ENCODE data around the gene B4GALT4. TPM values are rescaled to one million over a fixed set of nuclear protein-coding genes. Genes with fewer than 3 reads are reported as not detected.

B4GALT4 gene
- total RNA-seq, 1 experiment from 2014 or later = 21.8 TPM

DNA sequence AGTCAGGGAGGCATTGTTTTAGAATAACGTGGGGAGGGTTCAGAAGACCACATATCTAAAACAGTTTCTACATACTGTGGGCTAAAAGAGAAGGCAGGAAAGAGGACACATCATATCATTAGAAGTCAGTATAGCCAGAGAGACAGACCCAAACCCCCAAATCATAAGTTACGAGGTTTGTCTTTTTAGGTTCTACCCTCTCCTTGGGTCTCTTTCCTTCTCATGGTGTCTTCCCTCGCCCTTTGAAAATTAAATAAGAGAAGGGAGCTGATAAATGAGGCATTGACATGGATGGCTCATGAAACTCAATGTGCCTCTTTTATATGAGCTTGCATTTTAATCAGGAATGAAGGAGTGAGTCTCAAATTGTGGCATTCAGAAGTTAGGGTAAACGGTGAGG lies 63.9 kb downstream of the B4GALT4 start:
- DNase-seq = no peak
- Histone ChIP-seq H3K4me2 (peak overlapping the region; percentile 68), H4K20me1 (ENCODE audit: insufficient read depth) (no peaks in the 10 kb centered on the region), H2AFZ (peak overlapping the region; percentile 79), H3K79me2 (ENCODE audit: low read depth) (no peaks in the 10 kb centered on the region), H3K27ac (peak overlapping the region; percentile 95), H3K9me2 (ENCODE audit: insufficient read depth) (no peaks in the 10 kb centered on the region), H3K4me1 (replicated peaks; ENCODE audit: insufficient read depth) (peaks cover 35% of the 10 kb centered on the region), H3K36me3 (ENCODE audit: low read depth) (no peaks in the 10 kb centered on the region), H3F3A (ENCODE audit: insufficient read depth, low read depth) (peaks cover 32% of the 10 kb centered on the region), H3K27me3 (ENCODE audit: insufficient read depth, low read depth) (no peaks in the 10 kb centered on the region), H3K4me3 (peak overlapping the region; percentile 38; the same call in 1 of the 2 replicates), H3K9me3 (ENCODE audit: insufficient read depth, low read depth) (no peaks in the 10 kb centered on the region)
- ChIA-PET CTCF (no interaction called here), POLR2A (ENCODE audit: unreplicated experiment) (no interaction called here)
- TSS peak; percentile 95 for BruUV-seq (replicated peaks)
- intact Hi-C loops (cut with micrococcal nuclease; ENCODE audit: unreplicated experiment) = loop anchor here (1.0 to 2.0 kb wide), 2 partner anchors 16 to 64 kb away; partner anchors contain the start of gene B4GALT4
- TF ChIP-seq EZH2 (IDR thresholded peaks at IDR 0.05; ENCODE audit: low read depth) = no peak
- TF ChIP-seq, protein P1, sequence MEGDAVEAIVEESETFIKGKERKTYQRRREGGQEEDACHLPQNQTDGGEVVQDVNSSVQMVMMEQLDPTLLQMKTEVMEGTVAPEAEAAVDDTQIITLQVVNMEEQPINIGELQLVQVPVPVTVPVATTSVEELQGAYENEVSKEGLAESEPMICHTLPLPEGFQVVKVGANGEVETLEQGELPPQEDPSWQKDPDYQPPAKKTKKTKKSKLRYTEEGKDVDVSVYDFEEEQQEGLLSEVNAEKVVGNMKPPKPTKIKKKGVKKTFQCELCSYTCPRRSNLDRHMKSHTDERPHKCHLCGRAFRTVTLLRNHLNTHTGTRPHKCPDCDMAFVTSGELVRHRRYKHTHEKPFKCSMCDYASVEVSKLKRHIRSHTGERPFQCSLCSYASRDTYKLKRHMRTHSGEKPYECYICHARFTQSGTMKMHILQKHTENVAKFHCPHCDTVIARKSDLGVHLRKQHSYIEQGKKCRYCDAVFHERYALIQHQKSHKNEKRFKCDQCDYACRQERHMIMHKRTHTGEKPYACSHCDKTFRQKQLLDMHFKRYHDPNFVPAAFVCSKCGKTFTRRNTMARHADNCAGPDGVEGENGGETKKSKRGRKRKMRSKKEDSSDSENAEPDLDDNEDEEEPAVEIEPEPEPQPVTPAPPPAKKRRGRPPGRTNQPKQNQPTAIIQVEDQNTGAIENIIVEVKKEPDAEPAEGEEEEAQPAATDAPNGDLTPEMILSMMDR (conservative IDR thresholded peaks at IDR 0.05) = no peak

DNA sequence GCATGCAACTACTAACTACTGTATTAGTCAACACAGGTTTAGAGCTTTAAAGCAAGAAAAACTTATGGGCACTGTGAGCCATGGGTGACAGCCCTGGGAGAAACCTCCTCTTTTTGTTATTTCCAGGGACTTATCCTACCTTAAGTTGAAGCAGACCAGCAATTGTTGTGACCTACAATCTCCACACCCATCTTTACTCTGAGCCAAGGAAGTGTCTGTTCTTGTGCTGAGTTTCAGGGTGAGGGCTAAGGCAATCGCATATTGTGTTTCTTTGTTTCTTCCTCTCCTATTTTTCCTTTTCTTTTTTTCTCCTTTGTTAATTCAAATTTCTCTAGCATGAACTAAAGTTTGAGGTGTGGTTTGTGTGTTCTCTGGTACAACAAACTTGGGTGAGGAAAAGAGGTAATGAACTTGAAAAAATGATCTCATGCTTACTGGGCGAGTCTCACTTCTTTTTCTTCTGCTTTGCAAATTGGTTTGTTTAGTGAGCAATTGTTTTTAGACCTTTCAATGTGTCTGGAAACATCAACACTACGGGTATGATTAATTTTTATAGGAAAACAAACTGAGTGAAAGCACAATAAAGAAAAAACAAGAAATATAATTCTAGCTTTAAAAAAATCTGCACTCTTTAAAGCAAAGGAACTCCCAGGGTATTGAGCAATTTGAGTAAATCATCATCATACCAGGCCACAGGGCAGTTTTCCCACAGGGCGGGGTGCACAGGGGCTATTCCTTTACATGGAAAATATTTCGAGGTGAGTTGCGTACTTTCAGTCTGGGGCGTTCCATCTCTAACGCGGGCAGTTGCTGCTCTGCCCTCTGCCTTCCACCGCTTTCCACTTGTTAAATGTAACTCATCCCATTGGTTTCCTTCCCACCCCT lies 64.6 kb downstream of the B4GALT4 start:
- peak overlapping the region; percentile 79 for H2AFZ ChIP-seq
- BruUV-seq (replicated peaks) = no TSS peak

DNA sequence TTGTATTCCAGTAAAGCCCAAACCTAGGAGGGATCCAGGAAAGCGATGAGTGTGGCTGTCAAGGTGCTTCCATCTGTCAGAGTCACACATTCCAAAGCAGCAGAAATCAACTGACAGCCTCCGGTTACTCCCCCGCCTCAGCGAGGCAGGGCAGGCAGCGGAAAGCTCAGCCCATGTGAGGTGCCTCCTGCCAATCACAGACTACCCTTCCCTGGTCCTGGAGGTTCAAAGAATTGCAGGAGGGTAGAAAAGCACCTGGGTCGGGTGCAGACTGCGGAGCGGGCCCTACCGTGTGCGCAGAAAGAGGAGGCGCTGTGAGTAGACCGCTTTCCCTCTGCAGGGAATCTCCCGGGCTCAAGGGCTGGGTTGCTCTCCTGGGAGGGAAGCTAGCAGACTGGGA lies 67.4 kb downstream of the B4GALT4 start, which contains the start of gene UPK1B:
Gene UPK1B, plus strand, starts transcription at position 274 of the 400 bp plus-strand sequence. CDS start 13,144 bp downstream, outside the sequence.
- H3K4me1 ChIP-seq (replicated peaks; ENCODE audit: insufficient read depth) = peaks cover 23% of the 10 kb centered on the region
- TF ChIP-seq EZH2 (IDR thresholded peaks at IDR 0.05; ENCODE audit: low read depth) = no peak
- TF ChIP-seq, protein P1 (conservative IDR thresholded peaks at IDR 0.05) = no peak
- POLR2A ChIA-PET (ENCODE audit: unreplicated experiment) = no interaction called here
- no peak within 1 kb of the TSS for H3K4me3 ChIP-seq
- no peaks in the 10 kb centered on the region for H3K36me3 ChIP-seq (ENCODE audit: low read depth)
- no peaks in the 10 kb centered on the region for H3K9me3 ChIP-seq (ENCODE audit: insufficient read depth, low read depth)
- CTCF ChIA-PET = no interaction called here
- DNase-seq = no peak
- H3F3A ChIP-seq (ENCODE audit: insufficient read depth, low read depth) = peaks cover 23% of the 10 kb centered on the region
- no peak within 1 kb of the TSS for H3K4me2 ChIP-seq
- H4K20me1 ChIP-seq (ENCODE audit: insufficient read depth) = no peaks in the 10 kb centered on the region
- no peak within 1 kb of the TSS for H3K27ac ChIP-seq
- intact Hi-C loops (cut with micrococcal nuclease; ENCODE audit: unreplicated experiment) = no loop called here
- no peaks in the 10 kb centered on the region for H3K27me3 ChIP-seq (ENCODE audit: insufficient read depth, low read depth)
- no TSS peak for BruUV-seq (replicated peaks)
- H2AFZ ChIP-seq = no peak within 1 kb of the TSS
- no peaks in the 10 kb centered on the region for H3K9me2 ChIP-seq (ENCODE audit: insufficient read depth)
- H3K79me2 ChIP-seq (ENCODE audit: low read depth) = no peaks in the 10 kb centered on the region

More for the DNA sequence above, 64.6 kb downstream of the B4GALT4 start:
- Histone ChIP-seq H3K4me1 (replicated peaks; ENCODE audit: insufficient read depth) (peaks cover 28% of the 10 kb centered on the region), H3K9me3 (ENCODE audit: insufficient read depth, low read depth) (no peaks in the 10 kb centered on the region), H3K4me2 (peak overlapping the region; percentile 68), H3K36me3 (ENCODE audit: low read depth) (no peaks in the 10 kb centered on the region), H4K20me1 (ENCODE audit: insufficient read depth) (no peaks in the 10 kb centered on the region), H3K79me2 (ENCODE audit: low read depth) (no peaks in the 10 kb centered on the region), H3F3A (ENCODE audit: insufficient read depth, low read depth) (peaks cover 26% of the 10 kb centered on the region), H3K9me2 (ENCODE audit: insufficient read depth) (no peaks in the 10 kb centered on the region), H3K4me3 (peak overlapping the region; percentile 38; the same call in 1 of the 2 replicates), H3K27ac (peak overlapping the region; percentile 95), H3K27me3 (ENCODE audit: insufficient read depth, low read depth) (no peaks in the 10 kb centered on the region)
- CTCF ChIA-PET = no interaction called here
- TF ChIP-seq, protein P1 (conservative IDR thresholded peaks at IDR 0.05) = no peak
- peak; percentile 72 to 86 for DNase-seq
- intact Hi-C loops (cut with micrococcal nuclease; ENCODE audit: unreplicated experiment) = loop anchor here (1.0 to 2.0 kb wide), 2 partner anchors 16 to 65 kb away; partner anchors contain the start of gene B4GALT4
- POLR2A ChIA-PET (ENCODE audit: unreplicated experiment) = no interaction called here
